AG10803 (cell line): ENCODE results near the gene CFAP92.

ENCODE experiments used
- DNase-seq: peaks from one replicate; pipeline ENCODE4 v3.0.0; 2010; ENCODE audit warnings: low read depth
- H3K4me3 ChIP-seq: 2 replicates; pipeline ENCODE4 v1.5.1; 2011; ENCODE audit warnings: mild to moderate bottlenecking, low read length, control low read depth
- CTCF ChIP-seq: conservative IDR thresholded peaks from 2 replicates; pipeline ENCODE4 v1.5.1; 2011; ENCODE audit warnings: mild to moderate bottlenecking, low read length, control low read depth, inconsistent platforms

Gene CFAP92

GRCh38 chr3:128993461-128994172 is at the start of gene CFAP92:
CFAP92 (minus strand) TSS chr3:128994076; CDS start chr3:128993304, 772 bp downstream.
- TF ChIP-seq CTCF = no peak
- DNase-seq = peak; percentile 24
- H3K4me3 ChIP-seq = peak within 1 kb of the TSS; percentile 28

- no peak overlapping the region for H3K4me3 ChIP-seq
- no peak for TF ChIP-seq CTCF
- no peak for DNase-seq
Observed at GRCh38 chr3:129040579-129041300, 46.9 kb upstream of the CFAP92 start.

DNA sequence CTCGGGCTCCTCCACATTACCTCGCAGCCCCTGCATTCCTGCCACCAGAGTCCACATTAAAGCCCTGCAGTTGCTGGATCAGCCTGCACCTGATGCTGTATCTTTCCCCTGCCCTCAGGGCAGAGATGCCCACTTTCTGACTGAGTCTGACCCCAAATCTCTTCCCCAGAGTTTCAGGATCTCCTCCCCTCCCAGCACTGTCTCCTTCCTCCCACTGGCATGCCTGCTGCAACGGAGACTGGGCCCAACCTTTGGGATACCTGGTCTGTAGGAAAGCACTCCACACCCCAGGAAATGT is 46.1 kb upstream of the CFAP92 start:
- TF ChIP-seq CTCF = no peak
- no peak for DNase-seq
- no peak overlapping the region for H3K4me3 ChIP-seq

DNA sequence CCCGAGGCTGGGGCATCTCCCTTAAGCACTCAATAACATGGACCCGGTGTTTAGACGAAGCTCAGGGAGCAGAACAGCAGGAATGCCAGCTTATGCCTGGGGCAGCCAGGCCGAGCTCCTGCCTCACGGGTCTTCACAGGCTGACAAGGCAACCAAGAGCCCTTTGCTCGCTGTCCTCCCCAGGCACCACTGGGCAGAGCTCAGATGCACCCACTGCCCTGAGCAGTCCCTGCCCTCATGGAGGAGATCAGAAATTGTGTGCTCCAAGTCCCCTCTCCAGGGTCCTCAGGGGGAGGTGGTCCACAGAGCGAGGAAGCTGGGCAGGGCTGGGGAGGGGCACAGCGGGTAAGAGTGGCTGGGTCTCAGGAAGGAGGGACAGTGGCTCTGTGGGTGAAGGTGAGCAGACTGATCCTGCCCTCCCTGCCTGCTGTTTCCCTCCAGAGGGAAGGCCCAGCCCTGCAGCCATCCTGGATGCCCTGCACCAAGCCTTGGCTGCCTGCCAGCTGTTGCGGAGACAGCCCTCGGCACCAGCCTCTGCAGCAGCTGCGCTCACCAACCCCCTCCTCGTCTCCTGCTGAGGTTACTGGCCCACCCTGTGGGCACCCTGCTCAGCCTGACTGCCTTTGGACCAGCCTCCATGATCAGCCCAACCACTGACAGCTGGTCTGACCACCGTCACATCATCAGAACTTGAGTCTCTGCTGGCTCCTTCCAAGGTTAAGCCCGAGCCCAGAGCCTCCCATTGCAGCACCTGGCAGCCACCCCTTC is 45.6 kb upstream of the CFAP92 start:
- TF ChIP-seq CTCF = no peak
- no peak overlapping the region for H3K4me3 ChIP-seq
- no peak for DNase-seq

DNA sequence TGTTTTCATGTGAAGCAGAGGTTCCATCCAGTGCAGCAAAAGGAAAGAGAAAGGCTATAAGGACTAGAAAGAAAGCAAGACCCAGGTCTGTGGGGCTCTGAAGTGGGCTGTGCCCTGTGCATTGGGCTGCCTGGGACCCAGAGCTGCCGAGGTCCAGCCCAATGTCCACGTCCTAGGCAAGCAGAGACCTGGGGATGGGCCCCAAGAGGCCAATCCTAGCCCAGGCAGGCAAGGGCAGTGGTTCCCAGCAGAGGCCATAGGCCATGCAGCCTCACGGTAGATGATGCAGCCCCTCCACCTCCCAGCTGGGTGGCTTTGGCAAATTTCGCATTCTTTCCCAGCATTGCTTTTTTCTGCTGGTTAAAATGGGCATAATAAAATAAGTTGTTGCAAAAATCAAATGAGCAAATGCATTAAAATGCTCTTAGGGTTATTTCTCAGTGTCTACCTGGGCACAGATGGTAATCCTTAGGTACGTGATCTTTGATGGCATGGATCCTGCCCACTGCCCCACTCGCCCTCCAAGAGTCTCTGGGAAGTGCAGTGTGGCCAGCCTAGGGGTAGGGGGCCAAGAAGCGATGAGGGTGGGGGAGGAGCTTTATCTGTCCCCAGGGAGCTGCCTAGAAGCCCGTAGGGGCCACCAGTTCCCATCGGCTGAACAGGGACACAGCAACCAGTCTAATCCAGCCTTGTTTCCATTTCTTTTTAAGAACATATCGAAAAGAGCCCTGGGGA is 44.4 kb upstream of the CFAP92 start:
- no peak overlapping the region for H3K4me3 ChIP-seq
- TF ChIP-seq CTCF = no peak
- DNase-seq = no peak

- H3K4me3 ChIP-seq = no peak overlapping the region
- no peak for DNase-seq
- no peak for TF ChIP-seq CTCF
Observed at GRCh38 chr3:129037093-129037419, 43.2 kb upstream of the CFAP92 start.
